ENCODE data around the gene TEAD1. TPM values are rescaled to one million over a fixed set of nuclear protein-coding genes. Genes with fewer than 3 reads are reported as not detected.

Gene TEAD1
- total and polyA plus RNA-seq, 9 donors, result 20.0 to 84.1 (median 67.6) TPM

GRCh38 chr11:12692229-12693075, 18.2 kb downstream of the TEAD1 start:
- no peaks in the 10 kb centered on the region for H3K36me3 ChIP-seq
- WGBS, 3 donors, result 28 to 32% (median 30%) methylated on average over 14 of the region's 14 CpGs
- H3K27ac ChIP-seq, result peak overlapping the region; percentile 66 to 87
- no peak overlapping the region for H3K4me3 ChIP-seq
- TF ChIP-seq POLR2A (IDR thresholded peaks at IDR 0.05), result no peak
- TF ChIP-seq EP300 (IDR thresholded peaks at IDR 0.05), result no peak
- TF ChIP-seq, protein P1, sequence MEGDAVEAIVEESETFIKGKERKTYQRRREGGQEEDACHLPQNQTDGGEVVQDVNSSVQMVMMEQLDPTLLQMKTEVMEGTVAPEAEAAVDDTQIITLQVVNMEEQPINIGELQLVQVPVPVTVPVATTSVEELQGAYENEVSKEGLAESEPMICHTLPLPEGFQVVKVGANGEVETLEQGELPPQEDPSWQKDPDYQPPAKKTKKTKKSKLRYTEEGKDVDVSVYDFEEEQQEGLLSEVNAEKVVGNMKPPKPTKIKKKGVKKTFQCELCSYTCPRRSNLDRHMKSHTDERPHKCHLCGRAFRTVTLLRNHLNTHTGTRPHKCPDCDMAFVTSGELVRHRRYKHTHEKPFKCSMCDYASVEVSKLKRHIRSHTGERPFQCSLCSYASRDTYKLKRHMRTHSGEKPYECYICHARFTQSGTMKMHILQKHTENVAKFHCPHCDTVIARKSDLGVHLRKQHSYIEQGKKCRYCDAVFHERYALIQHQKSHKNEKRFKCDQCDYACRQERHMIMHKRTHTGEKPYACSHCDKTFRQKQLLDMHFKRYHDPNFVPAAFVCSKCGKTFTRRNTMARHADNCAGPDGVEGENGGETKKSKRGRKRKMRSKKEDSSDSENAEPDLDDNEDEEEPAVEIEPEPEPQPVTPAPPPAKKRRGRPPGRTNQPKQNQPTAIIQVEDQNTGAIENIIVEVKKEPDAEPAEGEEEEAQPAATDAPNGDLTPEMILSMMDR (IDR thresholded peaks at IDR 0.05), result peak in 1 of 3 donors; percentile 5
- no peaks in the 10 kb centered on the region for H3K27me3 ChIP-seq
- H3K4me1 ChIP-seq (ENCODE audit: insufficient read depth), result peaks cover 32% of the 10 kb centered on the region
- peak; percentile 93 to 97 (median 96) for DNase-seq
- intact Hi-C loops (cut with DNase I), result loop anchor here in 1 of 4 donors (1.0 kb wide), 1 partner anchor 18 kb away; the partner anchor contains the start of gene TEAD1
- no peaks in the 10 kb centered on the region for H3K9me3 ChIP-seq

GRCh38 chr11:12693094-12693478, 18.9 kb downstream of the TEAD1 start:
- no peaks in the 10 kb centered on the region for H3K36me3 ChIP-seq
- no peak overlapping the region for H3K4me3 ChIP-seq
- TF ChIP-seq, protein P1 (IDR thresholded peaks at IDR 0.05), result peak in 1 of 3 donors; percentile 2
- no peak for TF ChIP-seq POLR2A (IDR thresholded peaks at IDR 0.05)
- no peak for TF ChIP-seq EP300 (IDR thresholded peaks at IDR 0.05)
- H3K4me1 ChIP-seq (ENCODE audit: insufficient read depth), result peaks cover 26% of the 10 kb centered on the region
- intact Hi-C loops (cut with DNase I), result no loop called here
- H3K27ac ChIP-seq, result peak overlapping the region in 1 of 2 donors; percentile 74
- DNase-seq, result peak in 4 of 5 donors; percentile 37 to 59 (median 40)
- WGBS, 3 donors, result 42 to 50% (median 47%) methylated on average over 5 of the region's 5 CpGs
- no peaks in the 10 kb centered on the region for H3K9me3 ChIP-seq
- H3K27me3 ChIP-seq, result no peaks in the 10 kb centered on the region

- peaks cover 21% of the 10 kb centered on the region for H3K4me1 ChIP-seq (ENCODE audit: insufficient read depth)
- peak overlapping the region; percentile 13 for H3K4me3 ChIP-seq
- H3K27me3 ChIP-seq, result no peaks in the 10 kb centered on the region
- intact Hi-C loops (cut with DNase I), result no loop called here
- no peaks in the 10 kb centered on the region for H3K9me3 ChIP-seq
- WGBS, 3 donors, result 5% methylated on average over 13 of the region's 13 CpGs
- no peaks in the 10 kb centered on the region for H3K36me3 ChIP-seq
- peak overlapping the region in 1 of 2 donors; percentile 74 for H3K27ac ChIP-seq
- peak in 3 of 5 donors; percentile 42 to 51 (median 48) for DNase-seq
- TF ChIP-seq, protein P1 (IDR thresholded peaks at IDR 0.05), result no peak
- no peak for TF ChIP-seq EP300 (IDR thresholded peaks at IDR 0.05)
- no peak for TF ChIP-seq POLR2A (IDR thresholded peaks at IDR 0.05)
Measured at GRCh38 chr11:12693479-12694182, 19.4 kb downstream of the TEAD1 start.

DNA sequence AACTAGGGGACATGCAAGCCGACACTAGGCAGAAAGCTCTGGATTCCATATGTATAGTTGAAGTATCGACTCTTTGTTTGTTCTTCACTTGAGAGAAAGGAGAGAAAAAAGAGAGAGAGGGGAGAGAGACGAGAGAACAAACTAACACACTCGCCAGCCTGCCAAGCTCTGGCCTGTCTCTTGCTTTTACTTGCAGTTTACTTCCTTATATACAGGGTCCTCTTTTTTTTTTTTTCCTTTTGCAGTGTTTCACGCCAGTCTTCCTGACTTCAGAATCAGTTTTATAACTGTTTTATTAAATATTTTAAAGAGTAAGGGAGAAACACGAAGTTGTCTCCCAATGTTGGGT, 19.9 kb downstream of the TEAD1 start:
- no peaks in the 10 kb centered on the region for H3K36me3 ChIP-seq
- peak overlapping the region; percentile 13 for H3K4me3 ChIP-seq
- TF ChIP-seq POLR2A (IDR thresholded peaks at IDR 0.05), result no peak
- WGBS, 3 donors, result 18 to 22% (median 18%) methylated on average over 6 of the region's 6 CpGs
- H3K9me3 ChIP-seq, result no peaks in the 10 kb centered on the region
- intact Hi-C loops (cut with DNase I), result no loop called here
- H3K27ac ChIP-seq, result peak overlapping the region in 1 of 2 donors; percentile 74
- peak in 3 of 5 donors; percentile 40 to 56 (median 41) for DNase-seq
- peaks cover 20% of the 10 kb centered on the region for H3K4me1 ChIP-seq (ENCODE audit: insufficient read depth)
- H3K27me3 ChIP-seq, result no peaks in the 10 kb centered on the region
